GOT3 (cell line): ENCODE data around the gene COMT.

Source experiments
- DNase-seq: peaks from one replicate; lab custom pipeline; 2025; ENCODE audit warnings: mixed read lengths; lab: John Stamatoyannopoulos, UW

Gene COMT

GRCh38 chr22:19981961-19982920, 40.7 kb downstream of the COMT start:
- no peak for DNase-seq

GRCh38 chr22:19982991-19983578, 41.5 kb downstream of the COMT start:
- no peak for DNase-seq

GRCh38 chr22:19983741-19984140, 42.2 kb downstream of the COMT start:
- no peak for DNase-seq

- no peak for DNase-seq
Measured at GRCh38 chr22:19984201-19984753, 42.7 kb downstream of the COMT start.

- DNase-seq = no peak
Measured at GRCh38 chr22:19984851-19985811, 43.6 kb downstream of the COMT start.

DNA sequence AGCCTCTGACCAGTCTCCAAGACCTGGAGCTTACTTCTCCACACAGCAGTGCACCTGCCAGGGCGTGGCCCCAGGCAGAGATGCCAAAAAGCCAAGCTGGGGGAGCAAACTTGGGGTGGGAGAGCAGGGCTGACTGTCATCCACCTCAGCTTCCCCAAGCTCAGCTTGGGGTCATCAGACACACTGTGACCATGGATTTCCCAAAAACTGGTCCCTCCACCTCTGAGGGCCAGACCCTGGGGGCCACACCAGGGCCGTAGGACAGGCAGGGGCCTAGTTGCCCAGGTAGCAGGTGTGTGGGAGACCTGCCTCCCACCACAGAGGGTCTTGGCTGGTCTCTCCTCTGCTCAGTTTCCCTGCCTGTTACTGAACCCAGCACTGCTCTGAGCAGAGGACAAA, 44.4 kb downstream of the COMT start:
- DNase-seq = no peak

DNA sequence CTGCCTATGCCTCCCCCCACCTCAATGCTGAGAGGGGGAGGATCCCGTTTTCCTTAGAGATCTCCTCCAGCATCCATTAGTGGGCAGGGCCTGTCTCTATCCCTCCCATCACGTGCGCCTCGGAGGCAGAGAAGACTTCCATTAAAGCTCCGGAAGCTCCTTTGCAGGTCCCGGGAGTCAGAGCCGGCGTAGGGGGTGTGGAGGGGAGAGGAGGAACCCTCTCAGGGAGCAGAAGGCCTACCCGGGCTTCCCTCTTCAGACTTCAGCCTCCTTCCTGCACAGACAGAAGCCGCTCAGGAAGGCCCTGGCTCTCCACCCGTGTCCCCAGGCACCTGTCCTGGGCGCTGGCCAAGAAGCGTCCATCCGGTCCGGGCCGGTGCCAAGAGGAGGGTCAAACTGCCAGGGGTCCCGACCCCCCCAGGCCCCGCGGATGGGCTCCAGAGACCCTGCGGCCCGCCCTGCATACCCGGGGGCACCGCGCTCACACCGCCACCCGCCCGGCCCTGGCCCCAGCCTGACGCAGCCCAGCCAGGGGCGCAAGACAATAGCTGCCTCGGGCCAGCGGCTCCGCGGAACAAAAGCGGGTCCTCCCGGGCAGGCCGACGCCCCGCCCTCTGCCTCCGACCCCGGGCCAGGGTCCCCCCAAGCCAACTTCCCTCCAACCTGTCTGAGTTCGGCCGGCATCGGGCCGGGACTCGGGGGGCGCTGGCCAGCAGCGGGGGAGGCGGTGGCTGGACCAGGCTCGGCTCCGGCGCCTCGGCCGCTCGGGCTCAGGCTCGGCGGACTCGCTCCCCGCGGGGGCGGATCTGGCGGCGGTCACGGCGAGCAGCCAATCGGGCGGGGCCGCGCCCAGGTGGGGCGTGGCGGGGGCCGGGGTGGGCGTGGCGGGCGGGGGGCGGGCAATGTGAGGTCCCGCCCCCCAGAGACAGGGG, 45.1 kb downstream of the COMT start:
- no peak for DNase-seq

GRCh38 chr22:19987394-19988306, 46.1 kb downstream of the COMT start:
- no peak for DNase-seq

DNA sequence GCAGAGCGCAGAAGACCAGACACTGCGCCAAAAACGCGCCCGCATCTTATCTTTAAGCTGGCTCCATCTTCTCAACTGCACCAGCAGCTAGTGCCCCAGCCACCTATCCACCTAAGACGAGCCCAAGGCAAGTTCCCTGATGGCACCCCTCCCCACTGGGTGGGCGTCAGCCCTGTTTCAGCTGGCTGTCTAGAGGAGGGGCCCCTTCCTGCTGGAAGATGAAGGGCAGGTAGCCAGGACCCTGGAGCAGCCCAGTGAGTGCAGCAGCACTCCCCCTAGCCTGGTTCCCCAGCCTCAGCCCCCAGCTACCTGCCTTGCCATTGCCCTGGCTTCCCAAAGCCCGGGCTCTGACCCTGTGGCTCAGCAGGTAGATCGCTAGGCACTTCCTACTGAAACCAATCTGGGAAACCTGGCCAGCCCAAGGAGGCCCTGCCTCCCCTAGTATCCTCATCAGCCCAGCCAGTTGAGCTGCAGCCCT, 46.8 kb downstream of the COMT start:
- DNase-seq = no peak

GRCh38 chr22:19988965-19989724, 47.6 kb downstream of the COMT start:
- no peak for DNase-seq

- DNase-seq = no peak
Measured at GRCh38 chr22:19989725-19990067, 48.1 kb downstream of the COMT start.

GRCh38 chr22:19990188-19990587, 48.6 kb downstream of the COMT start:
- no peak for DNase-seq

DNA sequence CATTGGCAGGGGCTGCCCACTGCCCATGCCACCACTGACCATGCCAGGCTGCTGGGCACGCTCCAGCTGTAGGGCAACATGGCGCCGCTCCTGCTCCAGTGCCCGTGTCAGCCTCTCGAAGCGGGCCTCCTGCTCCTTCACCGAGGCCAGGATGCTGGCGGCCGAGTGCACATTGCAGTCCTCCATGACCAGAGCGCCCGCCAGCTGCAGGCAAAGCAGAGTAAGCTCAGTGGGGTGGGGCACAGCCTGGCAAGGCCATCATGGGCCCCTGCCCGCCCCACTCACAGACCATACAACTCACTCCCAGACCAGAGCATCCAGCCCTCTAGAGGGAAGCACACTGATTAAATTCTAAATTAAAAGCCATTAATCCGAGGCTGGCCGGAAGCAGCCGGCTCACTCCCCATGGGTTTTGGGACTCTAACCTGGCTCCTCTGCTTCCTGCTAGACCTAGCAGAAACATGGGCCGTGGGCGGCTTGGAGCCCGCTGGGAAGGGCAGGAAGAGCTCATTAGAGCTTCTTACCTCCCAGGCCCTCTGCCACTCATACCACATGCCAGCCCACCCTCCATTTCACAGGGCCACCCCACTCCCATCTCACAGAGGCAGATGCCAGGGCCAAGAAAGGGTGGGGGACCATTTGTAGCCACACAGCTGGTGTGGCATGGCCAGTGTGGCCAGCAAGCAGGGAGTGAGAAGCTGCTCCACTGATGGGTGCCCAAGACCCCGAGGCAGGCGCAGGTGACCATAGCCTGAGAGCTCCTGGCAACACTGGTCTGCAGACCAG, 49.2 kb downstream of the COMT start:
- DNase-seq = no peak

GRCh38 chr22:19991395-19991644, 49.7 kb downstream of the COMT start:
- no peak for DNase-seq

DNA sequence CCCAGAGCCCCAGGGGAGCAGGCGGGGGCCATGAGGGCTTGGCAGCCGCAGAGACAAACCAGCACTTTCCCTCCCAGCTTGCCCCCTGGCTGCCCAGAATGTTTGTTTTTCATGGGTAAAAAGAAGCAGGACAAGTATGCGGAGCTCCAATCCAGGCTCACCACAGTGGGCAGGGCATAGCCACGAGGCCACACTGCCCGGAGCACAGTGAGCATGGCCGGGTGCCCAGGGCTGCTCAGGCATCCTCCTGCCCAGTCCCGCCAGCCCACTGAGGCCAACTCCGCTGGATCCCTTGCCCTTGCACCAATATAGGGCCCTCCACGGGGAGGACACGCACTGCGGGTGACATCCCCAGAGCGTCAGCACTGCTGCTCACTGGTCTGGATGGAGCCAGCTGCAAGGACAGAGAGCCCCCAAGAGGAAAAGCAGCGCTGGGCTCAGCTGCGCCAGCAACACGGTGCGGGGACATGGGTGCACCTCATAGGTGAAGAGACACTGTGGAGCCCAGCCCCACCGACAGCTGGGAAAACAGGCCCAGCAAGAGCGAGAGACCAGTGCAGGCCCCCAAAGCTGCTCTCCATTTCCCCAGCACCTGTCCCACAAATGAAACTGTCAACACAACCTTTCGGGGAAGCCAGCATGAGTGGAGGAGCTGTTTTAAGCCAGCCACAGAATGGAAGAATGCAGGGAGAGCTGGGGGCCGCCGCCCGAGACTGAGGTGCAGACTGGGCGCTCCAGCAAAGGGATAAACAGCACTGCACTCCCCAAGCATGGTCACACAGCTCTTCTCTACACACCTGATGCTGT, 50.3 kb downstream of the COMT start:
- no peak for DNase-seq

DNA sequence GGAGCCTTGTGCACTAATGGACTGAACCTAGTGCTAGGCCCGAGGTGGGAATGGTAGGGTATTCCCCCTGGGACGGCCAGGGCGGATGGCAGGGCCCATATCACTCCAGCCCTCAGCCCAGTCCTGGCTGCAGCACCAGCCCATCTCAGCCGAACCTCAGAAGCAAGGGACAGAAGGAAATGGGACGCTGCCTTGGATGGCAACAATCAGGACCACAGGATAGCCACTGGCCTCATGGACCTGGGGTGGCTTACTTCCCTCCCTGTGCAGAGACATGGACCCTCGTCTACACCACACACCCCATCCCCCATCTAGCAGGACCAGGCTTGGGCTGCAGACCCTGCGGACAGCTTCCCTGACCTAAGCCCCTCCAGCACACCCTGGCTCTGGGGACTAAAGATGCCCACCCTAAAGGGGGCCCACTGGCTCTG, 50.9 kb downstream of the COMT start:
- DNase-seq = no peak

- DNase-seq = no peak
Measured at GRCh38 chr22:19992921-19993355, 51.4 kb downstream of the COMT start.
